Stimulated activated CD8-positive, alpha-beta memory T cell treated with anti-CD3 and anti-CD28 coated beads, Interleukin-4, amount 100 ng/mL, for 48 hours (primary cell): Measurements from ENCODE around the gene MGRN1.

Experiments
- DNase-seq: peaks from one replicate; pipeline ENCODE4 v3.0.0-alpha.2; 2020

Gene MGRN1

DNA sequence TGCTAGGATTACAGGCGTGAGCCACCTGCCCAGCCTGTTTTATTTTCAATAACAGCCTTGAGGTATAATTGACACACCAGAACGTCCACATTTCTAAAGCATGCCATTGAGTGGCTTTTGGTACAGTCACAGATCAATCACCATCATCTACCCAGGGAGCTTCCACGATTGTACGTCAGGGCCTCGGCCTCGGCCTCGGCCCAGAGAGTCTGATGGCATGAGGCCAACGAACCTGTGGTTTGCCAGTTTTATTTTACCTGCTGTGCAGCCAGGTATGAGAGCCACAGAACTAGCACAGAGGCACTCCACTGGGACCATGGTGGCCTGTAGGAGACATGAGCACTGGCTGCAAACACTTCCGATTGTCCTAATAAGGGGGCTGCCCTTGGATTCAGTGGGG, 18.3 kb upstream of the MGRN1 start:
- no peak for DNase-seq

GRCh38 chr16:4607841-4608703, 16.6 kb upstream of the MGRN1 start:
- no peak for DNase-seq

DNA sequence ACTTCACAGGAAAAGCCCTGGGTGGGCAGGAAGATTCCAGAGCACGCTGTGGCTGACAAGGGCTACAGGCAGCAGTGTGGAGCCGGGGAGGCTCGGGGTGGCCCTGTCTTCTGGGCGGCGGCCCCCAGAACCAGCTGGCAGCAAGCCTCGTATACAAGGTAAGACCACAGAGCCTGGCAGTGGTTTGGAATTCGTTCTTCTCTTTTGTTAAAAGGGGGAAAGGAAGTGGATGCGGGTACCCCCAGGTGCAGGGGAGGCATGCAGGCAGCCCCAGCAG, 16.0 kb upstream of the MGRN1 start:
- no peak for DNase-seq

DNA sequence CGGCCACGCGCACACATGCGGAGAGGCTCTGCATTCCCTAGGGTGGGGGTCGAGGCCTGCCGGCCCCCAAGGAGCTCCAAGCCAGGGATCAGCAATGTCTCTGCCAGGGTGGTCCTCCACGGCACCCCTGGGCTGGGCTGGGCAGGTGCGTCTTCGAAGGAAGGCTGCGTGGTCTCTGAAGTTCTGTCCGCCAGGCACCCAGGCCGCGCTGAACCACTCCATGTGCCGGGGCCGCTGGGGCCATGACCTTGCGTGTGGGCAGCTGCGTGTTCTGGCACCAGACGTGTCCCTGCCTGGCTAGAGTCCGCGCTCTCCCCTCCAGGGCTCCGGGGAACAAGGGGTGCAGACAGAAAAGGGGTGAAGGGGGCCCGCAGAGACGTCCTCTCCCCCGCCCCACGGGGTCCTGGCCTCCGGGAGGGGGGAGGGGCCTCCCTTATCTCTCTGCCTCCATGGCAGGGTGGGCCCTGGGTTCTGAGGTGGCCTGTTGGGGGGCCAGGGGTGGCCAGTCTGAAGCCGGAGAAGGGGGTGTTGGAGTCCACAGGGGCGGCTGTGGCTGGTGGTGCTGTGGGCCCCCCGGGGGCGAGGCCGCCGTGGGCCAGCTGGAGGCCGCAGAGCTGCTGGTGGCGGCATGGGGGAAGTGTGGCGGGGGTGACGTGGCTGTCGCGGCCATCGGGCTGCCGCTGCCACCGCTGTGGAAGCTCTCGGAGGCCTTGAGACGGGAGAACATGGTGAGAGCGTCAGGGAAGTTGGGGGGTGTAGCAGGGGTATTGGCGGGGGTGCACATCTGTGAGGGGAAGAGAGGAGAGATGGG, 15.2 kb upstream of the MGRN1 start:
- DNase-seq = no peak

- DNase-seq = no peak
Observed at GRCh38 chr16:4610011-4611005, 14.3 kb upstream of the MGRN1 start.

DNA sequence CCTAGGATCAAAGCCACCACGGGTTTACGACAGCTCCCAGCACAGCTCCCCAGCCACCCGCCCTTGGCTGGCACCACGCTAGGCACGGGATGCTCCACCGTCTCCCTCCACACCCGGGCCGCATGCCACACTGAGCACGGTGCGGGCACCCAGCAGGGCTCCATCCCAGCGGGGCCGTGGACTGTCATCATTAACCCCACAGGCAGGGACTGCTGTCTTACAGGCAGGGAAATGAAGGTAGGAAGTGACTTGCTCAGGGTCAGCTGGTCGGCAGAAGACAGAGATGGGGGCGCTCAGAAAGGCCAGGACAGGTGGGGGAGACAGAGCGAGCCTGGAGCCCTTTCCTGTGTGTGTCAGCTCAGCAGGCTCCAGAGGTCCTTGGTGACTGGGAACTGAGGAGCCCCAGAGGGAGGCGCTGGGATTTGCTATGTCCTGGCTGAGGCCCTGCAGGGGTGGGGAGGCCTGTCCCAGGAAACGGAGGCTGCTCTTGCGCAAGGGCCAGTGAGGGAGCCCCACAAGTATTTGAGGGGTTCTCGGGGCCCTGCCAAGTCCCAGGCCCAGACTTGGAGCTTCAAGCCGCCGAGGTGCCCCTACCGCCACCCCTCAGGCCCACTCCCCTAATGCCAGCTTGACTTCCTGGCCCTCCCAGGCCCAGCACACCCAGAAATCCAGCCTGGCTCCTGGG, 13.1 kb upstream of the MGRN1 start:
- no peak for DNase-seq

DNA sequence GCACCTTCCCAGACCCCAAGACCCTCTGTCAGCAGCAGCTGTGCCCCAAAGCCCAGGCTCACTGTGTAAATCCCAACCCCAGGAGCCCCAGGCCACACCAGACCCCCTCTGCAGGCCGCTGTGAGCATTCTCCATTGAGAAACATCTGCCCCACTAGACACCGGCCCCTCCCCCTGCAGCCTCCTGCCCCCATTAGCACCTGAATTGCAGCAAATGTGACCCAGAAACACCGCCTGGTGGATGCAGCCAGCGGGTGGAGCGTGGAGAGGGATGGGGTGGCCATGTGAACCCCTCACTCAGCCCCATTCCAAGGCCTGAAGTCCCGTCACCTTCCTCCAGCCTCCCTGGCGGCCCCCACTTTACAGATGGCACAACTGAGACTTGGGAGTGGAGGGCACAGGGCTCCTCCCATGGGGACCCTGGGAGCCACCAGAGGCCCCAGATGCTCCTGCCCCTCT, 12.1 kb upstream of the MGRN1 start:
- no peak for DNase-seq

GRCh38 chr16:4612977-4613635, 11.5 kb upstream of the MGRN1 start:
- DNase-seq = no peak

- DNase-seq = peak; percentile 57
Observed at GRCh38 chr16:4613636-4614570, 10.7 kb upstream of the MGRN1 start.

DNA sequence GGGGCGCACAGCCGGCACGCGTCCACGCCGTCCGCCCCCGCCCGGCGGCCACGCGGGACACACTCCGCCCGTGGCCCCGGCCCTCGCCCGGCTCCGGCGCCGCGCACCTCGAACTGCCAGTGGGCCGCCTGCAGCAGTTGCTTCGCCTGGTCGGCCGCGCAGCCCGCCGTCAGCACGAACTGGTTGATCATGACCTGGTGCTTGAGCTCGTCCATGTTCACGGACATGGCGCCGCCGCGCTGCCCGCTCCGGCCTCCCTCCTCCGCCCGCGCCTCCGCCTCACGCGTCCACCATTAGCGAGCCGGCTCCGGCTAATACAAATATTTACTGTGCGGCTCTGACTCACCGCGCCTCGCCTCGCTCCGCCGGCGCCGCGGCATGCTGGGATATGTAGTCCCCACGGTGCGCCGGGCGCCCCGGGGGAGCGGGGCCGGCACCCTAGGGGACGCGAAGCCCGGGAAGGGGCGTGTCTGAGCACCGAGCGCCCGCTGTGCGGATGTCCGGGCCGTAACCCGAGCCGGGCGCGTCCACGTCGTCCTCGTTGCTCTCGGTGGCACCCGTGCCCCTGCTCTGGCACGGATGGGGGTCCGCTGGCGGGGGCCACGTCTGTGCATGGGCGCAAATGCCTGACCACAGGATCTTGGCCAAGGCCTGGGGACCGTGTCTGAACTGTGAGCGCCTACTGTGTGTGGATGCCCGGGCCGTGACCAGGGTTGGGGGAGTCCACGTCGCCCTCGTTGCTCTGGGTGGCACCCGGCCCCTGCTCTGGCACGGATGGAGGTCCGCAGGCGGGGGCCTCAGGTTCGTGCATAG, 9.8 kb upstream of the MGRN1 start, which contains the start of gene UBALD1:
UBALD1 (minus strand) TSS at position 318 of the 813 bp plus-strand sequence; CDS start at position 227, 91 bp downstream.
- DNase-seq = peak; percentile 85

DNA sequence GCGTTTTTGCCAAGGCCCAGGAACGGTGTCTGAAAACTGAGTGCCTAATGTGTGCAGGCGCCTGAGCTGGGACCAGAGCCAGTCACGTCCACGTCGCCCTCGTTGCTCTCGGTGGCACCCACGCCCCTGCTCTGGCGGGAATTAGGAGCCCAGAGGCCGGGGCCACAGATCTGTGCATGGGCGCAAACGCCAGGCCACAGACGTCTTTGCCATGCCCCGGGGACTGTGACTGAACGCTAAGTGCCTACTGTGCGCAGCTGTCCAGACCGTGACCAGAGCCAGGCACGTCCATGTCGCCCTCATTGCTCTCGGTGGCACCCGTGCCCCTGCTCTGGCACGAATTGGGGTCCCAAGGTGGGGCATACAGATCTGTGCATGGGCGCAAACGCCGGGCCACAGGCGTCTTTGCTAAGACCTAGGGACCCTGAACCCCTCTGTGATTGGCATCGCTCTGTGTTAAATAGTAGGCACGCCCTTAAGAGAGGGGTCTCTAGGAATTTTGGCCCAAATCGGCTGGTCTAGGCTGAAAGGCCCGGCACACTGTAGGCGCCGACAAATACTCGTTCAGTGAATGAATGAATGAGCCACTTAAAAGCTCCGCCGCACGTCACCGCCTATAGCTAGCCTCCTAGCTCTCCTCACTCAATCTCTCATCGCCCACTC, 9.1 kb upstream of the MGRN1 start:
- DNase-seq = peak; percentile 41

DNA sequence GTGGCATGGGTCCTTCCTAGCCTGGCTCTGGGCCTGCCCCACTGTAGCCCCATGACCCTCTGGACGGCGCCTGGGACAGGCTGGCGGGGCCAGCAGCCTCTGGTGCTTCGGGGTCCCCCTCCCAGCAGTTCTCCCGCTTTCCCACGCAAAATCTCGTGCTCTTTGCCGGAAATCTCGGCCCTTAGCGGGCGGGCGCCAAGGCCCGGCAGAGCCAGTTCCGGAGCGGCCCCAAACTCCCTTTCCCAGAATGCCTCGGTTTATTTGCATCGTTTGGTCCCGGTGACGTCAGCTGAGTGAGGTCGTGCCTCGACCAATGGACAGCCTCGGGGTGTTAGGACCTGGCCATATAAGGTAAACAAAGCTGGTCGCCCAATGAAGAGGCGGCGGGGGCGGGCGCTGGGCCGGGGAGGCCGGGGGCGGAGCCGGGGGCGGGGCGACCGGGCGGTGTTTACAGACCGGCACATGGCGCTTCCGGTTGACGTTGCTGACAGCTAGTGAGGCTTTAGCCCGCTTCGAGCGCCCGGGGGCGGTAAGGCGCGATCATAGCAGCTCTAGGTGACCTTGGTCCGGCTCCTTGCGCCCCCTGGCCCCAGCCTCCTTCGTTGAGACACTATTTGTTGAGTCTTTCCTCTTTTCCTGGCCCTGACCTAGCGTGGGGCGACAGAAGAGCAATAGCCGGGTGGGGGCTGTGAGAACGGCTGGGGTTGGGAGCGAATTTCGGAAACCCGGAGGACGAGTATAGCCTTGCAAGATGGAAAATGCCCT, 8.4 kb upstream of the MGRN1 start:
- peak; percentile 98 for DNase-seq

GRCh38 chr16:4617880-4618279, 6.7 kb upstream of the MGRN1 start:
- no peak for DNase-seq

GRCh38 chr16:4618645-4619418, 5.8 kb upstream of the MGRN1 start:
- no peak for DNase-seq

GRCh38 chr16:4623593-4623992, 1.0 kb upstream of the MGRN1 start:
- DNase-seq = no peak

- peak; percentile 91 for DNase-seq
Observed at GRCh38 chr16:4624827-4625559, 367 bp downstream of the MGRN1 start.
